PC-9 (cell line): ENCODE data around the gene URB1.

ENCODE experiments used
- EZH2 ChIP-seq: fragments of 200-600 bp; sonication (generic); IDR thresholded peaks from 2 replicates; pipeline ENCODE4 v1.8.0; 2017; ENCODE audit warnings: antibody characterized with exemption, low read depth
- TF ChIP-seq, protein P1 (sequence below): fragments of 200-600 bp; sonication (generic); conservative IDR thresholded peaks from 2 replicates; pipeline ENCODE4 v1.6.1; 2017; ENCODE audit warnings: mixed run types, antibody characterized with exemption, mild to moderate bottlenecking, moderate library complexity

DNA sequence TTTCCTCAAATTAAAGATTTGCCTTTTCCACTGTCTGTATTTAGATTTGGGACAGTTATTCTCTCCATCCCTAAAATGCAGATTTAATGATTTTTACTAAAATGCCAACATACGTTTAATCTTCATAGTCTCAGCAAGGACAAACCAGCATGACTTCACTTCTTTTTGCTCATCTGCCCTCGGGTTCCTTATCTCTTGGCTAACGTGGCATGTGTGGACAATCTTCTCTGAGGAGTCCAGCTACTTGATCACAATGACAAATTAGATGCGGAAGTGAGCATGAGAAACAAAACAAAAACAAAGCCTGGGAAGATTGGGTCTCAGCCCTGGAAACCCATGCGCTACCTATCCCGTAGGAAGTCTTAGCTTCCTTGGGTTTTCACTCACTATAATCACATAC, 93.1 kb downstream of the URB1 start:
- TF ChIP-seq EZH2 = no peak
- TF ChIP-seq, protein P1, sequence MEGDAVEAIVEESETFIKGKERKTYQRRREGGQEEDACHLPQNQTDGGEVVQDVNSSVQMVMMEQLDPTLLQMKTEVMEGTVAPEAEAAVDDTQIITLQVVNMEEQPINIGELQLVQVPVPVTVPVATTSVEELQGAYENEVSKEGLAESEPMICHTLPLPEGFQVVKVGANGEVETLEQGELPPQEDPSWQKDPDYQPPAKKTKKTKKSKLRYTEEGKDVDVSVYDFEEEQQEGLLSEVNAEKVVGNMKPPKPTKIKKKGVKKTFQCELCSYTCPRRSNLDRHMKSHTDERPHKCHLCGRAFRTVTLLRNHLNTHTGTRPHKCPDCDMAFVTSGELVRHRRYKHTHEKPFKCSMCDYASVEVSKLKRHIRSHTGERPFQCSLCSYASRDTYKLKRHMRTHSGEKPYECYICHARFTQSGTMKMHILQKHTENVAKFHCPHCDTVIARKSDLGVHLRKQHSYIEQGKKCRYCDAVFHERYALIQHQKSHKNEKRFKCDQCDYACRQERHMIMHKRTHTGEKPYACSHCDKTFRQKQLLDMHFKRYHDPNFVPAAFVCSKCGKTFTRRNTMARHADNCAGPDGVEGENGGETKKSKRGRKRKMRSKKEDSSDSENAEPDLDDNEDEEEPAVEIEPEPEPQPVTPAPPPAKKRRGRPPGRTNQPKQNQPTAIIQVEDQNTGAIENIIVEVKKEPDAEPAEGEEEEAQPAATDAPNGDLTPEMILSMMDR = no peak
